Measurements from ENCODE around the gene IKZF3.
"Not testable (repeated sequence)": the region's sequence is repeated elsewhere in the genome, so short reads cannot be mapped to it uniquely, and the experiment has no call there.

The IKZF3 gene

GRCh38 chr17:39855911-39856649 is 8.0 kb downstream of the IKZF3 start:
- DNase-seq: not testable (repeated sequence)

DNA sequence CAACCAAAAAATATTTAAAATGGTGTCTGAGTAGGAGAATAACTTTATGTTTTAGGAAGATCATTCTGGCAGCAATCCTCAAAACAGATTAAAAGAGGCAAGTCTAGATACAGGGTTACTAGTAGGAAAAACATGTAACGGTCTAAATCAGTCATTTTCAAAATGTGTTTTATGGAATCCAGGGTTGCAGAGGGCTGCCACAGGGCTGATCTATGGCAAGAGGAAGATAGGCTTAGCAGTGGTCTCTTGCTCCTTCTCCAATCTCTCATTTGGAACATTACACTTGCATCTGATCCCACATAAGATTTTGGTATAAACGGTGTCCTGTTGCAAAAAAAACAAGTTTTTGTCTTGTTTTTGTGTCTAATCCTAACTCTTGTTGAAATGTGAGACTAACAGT is 9.2 kb downstream of the IKZF3 start:
- DNase-seq: no peak

- no peak for DNase-seq
Observed at GRCh38 chr17:39852239-39852638, 11.9 kb downstream of the IKZF3 start.

GRCh38 chr17:39850186-39850585 is 13.9 kb downstream of the IKZF3 start:
- DNase-seq: not testable (repeated sequence)

GRCh38 chr17:39848600-39848999 is 15.5 kb downstream of the IKZF3 start:
- DNase-seq: no peak

GRCh38 chr17:39846205-39846604 is 17.9 kb downstream of the IKZF3 start:
- DNase-seq: no peak

GRCh38 chr17:39845052-39845846 is 18.9 kb downstream of the IKZF3 start:
- DNase-seq: no peak

- no peak for DNase-seq
Observed at GRCh38 chr17:39841134-39841683, 22.9 kb downstream of the IKZF3 start.

DNA sequence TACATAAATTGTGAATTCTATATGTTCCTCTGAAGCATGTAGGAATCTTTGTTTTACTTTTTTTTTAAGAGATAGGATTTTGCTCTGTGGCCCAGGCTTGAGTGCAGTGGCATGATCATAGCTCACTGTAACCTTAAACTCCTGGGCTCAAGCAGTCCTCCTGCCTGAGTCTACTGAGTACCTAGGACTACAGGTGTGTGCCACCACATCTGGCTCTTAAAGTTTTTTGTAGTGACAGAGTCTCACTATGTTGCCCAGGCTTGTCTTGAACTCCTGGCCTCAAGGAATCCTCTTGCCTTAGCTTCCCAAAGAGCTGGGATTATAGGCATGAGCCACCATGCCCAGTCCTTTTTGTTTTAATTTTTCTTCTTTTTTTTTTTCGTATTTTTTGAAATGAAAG is 25.3 kb downstream of the IKZF3 start:
- no peak for DNase-seq

DNA sequence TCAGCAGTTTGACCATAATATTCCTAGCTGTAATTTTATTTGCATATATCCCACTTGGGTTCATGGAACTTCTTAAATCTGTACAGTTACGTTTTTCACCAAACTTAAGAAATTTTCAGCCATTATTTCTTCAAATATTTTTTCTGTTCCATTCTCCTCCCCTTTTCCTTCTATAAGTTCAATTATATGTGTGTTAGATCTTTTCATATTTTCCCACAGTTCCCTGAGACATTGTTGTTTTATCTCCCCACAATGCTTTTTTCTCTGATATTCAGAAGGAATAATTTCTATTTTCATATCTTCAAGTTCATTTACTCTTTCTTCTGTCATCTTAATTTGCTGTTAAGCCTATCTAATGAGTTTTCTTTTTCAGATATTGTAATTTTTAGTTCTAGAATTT is 26.1 kb downstream of the IKZF3 start:
- no peak for DNase-seq

DNA sequence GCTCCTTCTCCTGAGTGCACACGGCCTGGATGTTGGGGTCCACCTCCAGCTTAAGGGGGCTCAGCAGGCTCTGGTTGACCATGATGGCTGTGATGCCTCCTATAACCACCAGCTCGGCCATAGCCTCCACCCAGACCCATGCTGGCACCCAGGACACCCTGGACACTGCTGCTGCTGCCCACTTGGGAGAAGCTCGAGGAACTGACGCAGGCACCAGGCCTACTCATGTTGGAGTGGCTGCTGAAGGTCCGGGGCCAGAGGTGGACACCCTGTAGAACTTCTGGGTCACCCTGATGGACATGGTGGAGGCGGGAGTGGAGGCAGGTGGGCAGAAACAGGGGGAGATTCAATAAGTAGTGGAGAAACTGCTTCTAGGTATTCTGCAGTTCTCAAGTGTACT is 28.0 kb downstream of the IKZF3 start:
- no peak for DNase-seq

- DNase-seq: no peak
Observed at GRCh38 chr17:39835038-39835786, 28.9 kb downstream of the IKZF3 start.

- DNase-seq: no peak
Observed at GRCh38 chr17:39834017-39834416, 30.1 kb downstream of the IKZF3 start.

DNA sequence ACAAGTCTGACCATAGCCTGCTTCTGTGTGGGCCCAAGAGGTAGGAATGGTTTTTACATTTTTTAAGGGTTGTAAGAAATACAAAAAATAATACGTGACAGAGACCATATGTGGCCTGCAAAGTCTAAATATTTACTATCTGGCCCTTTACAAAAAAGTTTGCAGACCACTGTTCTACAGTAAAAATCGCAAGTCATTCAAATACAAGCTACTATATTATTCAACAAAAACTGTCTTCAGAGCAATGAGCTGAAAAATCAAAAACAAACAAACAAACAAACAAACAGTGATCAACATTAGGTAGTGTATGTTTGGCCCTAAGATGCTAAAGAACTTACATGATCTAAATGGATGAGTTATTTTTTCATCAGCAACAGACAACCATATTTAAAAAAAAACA is 32.5 kb downstream of the IKZF3 start:
- DNase-seq: no peak

- DNase-seq: no peak
Observed at GRCh38 chr17:39828443-39828842, 35.7 kb downstream of the IKZF3 start.

DNA sequence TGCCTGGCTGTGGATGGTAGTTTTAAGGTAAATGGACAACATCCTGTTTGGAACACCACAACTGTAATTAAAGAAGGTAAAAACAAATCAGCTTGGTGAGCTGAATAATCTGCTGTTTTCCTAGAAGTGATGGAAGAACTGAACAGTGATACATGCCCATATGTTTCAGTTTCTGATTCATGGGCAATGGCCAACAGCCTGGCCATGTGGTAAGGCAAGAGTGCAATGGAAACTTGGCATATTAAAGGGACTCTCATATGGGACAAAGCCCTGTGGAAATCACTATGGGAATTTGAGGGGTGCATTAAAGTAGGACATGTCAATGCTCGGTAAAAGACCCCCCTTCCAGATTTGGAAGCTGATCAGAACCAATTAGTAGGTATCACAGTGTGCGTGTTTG is 37.8 kb downstream of the IKZF3 start:
- DNase-seq: no peak

GRCh38 chr17:39823407-39824054 is 40.6 kb downstream of the IKZF3 start:
- no peak for DNase-seq

GRCh38 chr17:39822051-39822451 is 42.1 kb downstream of the IKZF3 start:
- no peak for DNase-seq

GRCh38 chr17:39820987-39821386 is 43.1 kb downstream of the IKZF3 start:
- DNase-seq: no peak

DNA sequence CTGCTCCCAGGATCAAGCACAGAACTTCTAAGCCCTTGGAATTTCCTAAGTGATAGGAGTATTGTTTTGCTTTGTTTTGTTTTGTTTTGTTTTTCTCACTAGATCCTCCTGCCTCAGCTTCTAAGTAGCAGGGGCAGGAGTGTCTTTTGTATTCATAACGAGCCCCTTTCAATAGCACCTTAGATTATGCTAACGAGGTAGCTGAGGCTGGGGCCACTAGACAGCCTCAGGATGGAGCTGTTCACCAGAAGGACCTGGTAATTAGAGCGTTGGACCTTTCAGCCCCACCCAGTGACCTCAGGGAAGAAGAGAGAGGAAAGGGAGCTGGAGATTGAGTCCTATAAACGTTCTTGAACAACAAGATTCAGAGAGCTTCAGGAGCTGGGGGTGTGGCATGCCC is 43.6 kb downstream of the IKZF3 start:
- no peak for DNase-seq

- DNase-seq: no peak
Observed at GRCh38 chr17:39818358-39819000, 45.6 kb downstream of the IKZF3 start.

- DNase-seq: no peak
Observed at GRCh38 chr17:39816272-39816671, 47.8 kb downstream of the IKZF3 start.
